Stimulated activated CD4-positive, alpha-beta T cell treated with anti-CD3 and anti-CD28 coated beads, Interleukin-15, amount 100 ng/mL, for 48 hours (primary cell): ENCODE data around the gene FBRSL1.

ENCODE experiments used
- DNase-seq, 2 donors: peaks; one replicate each; pipeline ENCODE4 v3.0.0-alpha.2; 2020; ENCODE audit warnings: low read depth in 2 of 2

FBRSL1 gene

GRCh38 chr12:132558042-132558856, 68.3 kb downstream of the FBRSL1 start:
- DNase-seq, result no peak

- DNase-seq, result no peak
These were observed 69.1 kb downstream of the FBRSL1 start for GRCh38 chr12:132558861-132559623.

GRCh38 chr12:132559652-132560363, 69.9 kb downstream of the FBRSL1 start:
- peak in 1 of 2 donors; percentile 30 for DNase-seq

- DNase-seq, result no peak
These were observed 70.3 kb downstream of the FBRSL1 start for GRCh38 chr12:132560364-132560613.

GRCh38 chr12:132560614-132561426, 70.9 kb downstream of the FBRSL1 start:
- DNase-seq, result peak; percentile 56 to 76
